NCI-H2227 (cell line): Measurements from ENCODE around the gene ATP1B2.
"Not testable (repeated sequence)": the region's sequence is repeated elsewhere in the genome, so short reads cannot be mapped to it uniquely, and the experiment has no call there.

Experiments used
- DNase-seq: peaks from one replicate; lab custom pipeline; 2025; ENCODE audit not compliant: unreplicated experiment; lab: John Stamatoyannopoulos, UW

The ATP1B2 gene

DNA sequence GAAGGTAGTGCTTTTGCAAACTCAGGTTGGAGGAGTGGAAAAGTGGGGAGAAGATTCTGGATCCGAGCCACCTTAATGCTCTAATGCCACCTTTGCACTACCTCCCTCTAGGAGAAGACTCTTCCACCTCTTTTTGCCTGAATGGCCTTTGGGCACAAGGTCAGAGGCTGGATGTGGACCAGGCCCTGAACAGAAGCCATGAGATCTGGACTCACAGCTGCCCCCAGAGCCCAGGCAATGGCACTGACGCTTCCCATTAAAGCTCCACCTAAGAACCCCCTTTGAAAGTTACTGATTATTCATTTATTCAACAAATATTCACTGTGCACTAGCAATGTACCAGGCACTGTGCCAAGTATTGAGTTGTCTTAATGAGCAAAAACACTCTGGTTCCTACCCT, 17.6 kb upstream of the ATP1B2 start:
- DNase-seq = no peak

- DNase-seq = peak; percentile 39
These were observed 16.3 kb upstream of the ATP1B2 start for GRCh38 chr17:7634384-7634783.

DNA sequence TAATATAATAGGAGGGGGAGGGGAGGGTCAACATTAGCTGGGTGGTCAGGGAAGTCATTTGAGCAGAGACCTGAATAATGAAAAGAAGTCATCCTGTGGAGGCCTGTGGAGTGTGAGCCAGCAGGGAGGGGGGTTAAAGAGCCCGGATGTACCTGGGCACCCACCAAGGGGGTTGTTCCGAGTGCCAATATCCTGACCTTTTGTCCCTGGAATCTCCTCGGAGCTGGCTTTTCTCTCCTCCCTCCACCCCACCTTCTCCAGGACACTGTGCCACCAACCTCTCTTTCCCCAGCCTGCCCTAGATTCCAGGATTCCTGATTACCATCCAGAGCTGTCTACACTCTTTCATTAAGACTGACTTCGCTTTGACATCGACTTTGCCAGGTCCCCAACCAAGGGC, 14.6 kb upstream of the ATP1B2 start:
- no peak for DNase-seq

GRCh38 chr17:7640783-7641182, 9.9 kb upstream of the ATP1B2 start:
- DNase-seq = no peak

GRCh38 chr17:7641635-7642034, 9.1 kb upstream of the ATP1B2 start:
- not testable (repeated sequence) for DNase-seq

DNA sequence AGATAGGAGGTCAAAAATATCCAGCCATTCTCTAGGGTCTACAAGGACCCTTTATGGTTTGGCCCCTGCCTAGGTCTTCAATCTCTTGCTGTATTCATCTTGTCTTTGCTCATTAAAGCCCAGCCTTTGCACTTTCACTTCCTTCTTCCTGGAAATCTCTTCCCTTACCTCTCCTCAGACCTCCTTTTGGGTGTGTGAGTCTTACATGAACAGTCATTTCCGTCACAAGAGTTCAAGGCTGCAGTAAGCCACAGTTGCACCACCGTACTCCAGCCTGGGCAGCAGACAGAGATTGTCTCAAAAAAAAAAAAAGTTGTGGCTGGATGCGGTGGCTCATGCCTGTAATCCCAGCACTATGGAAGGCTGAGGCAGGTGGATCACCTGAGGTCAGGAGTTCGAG, 6.0 kb upstream of the ATP1B2 start:
- DNase-seq = no peak

DNA sequence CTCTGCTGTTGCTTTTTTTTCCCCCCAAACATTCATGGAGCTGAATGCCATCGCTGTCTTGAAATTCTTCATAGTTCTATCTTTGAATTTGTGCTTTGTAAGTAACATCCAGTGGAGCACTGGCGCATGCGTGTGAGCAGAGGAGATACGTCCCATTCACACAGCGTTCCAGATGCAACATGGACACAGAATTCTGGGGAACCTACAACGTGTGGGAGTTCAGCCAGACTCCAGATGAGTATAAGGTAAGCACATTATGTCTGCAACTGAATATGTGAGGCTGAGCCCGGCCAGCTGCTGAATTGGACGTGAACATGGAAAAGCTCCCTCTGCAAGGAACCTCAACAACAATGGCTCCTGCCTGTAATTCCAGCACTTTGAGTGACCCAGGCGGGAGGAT, 4.3 kb upstream of the ATP1B2 start:
- no peak for DNase-seq

DNA sequence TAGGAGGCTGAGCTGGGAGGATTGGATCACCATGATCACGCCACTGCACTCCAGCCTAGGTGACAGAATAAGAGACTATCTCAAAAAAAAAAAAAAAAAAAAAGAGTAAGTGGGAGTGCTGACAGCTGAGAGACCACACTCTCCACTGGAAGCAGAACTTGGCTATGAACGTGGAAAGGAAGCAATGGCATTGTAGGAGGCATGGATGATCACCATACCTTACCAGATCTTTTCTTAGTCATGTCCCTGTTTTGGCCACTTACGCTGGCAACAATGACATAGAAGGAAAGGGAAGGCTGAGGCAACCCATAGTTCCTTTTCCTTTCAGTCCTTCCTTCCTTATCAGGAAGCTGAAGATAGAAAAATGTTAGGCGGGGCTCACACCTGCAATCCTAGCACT, 3.7 kb upstream of the ATP1B2 start:
- no peak for DNase-seq

GRCh38 chr17:7651097-7651664, 455 bp downstream of the ATP1B2 start:
- DNase-seq = no peak

- DNase-seq = peak; percentile 75
These were observed 1.1 kb downstream of the ATP1B2 start for GRCh38 chr17:7651665-7652387.

GRCh38 chr17:7652388-7653356, 1.9 kb downstream of the ATP1B2 start:
- DNase-seq = no peak

- peak; percentile 22 for DNase-seq
These were observed 4.3 kb downstream of the ATP1B2 start for GRCh38 chr17:7654832-7655540.

GRCh38 chr17:7655541-7655840, 4.8 kb downstream of the ATP1B2 start:
- DNase-seq = no peak

- peak; percentile 36 for DNase-seq
These were observed 6.4 kb downstream of the ATP1B2 start for GRCh38 chr17:7656958-7657609.

DNA sequence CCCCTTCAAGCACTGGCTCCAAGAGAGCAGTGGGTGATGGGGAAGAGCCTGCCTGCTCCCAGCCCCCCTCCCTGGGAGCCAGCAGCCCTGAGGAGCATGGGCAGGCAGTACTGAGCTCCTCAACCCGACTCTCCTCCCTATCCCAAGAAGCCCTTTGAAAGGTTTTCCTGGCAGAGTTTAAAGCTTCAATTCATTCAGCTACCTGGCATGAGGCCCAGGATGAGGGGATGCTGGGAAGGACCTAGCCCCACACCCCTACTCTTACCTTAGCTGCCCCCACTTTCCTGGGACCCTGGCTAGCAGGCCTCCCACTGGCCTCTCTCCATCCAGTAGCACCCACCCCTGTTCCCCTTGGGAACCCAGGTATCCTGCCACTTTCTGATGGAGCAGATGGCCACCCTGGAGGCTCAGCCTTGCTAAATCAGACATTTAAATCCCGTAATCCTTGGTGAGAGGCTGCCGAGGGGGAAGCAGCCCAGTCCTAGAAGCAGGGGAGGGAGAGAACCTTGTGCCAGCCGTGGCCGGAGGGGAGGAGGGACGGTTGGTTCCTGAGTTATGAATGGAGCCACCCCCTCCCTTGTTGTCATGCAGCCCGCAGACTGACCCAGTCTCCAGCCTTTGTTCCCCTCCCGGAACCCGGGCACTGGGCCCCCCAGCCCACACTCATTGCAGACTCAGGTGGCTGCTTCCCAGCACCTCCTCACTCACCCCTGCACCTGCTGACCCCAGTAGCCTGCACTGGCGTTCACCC, 17.1 kb downstream of the ATP1B2 start:
- DNase-seq = peak; percentile 7

- DNase-seq = no peak
These were observed 17.8 kb downstream of the ATP1B2 start for GRCh38 chr17:7668482-7668881.

DNA sequence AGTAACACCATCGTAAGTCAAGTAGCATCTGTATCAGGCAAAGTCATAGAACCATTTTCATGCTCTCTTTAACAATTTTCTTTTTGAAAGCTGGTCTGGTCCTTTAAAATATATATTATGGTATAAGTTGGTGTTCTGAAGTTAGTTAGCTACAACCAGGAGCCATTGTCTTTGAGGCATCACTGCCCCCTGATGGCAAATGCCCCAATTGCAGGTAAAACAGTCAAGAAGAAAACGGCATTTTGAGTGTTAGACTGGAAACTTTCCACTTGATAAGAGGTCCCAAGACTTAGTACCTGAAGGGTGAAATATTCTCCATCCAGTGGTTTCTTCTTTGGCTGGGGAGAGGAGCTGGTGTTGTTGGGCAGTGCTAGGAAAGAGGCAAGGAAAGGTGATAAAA, 22.5 kb downstream of the ATP1B2 start:
- peak; percentile 14 for DNase-seq

GRCh38 chr17:7674934-7675333, 24.2 kb downstream of the ATP1B2 start:
- DNase-seq = no peak

DNA sequence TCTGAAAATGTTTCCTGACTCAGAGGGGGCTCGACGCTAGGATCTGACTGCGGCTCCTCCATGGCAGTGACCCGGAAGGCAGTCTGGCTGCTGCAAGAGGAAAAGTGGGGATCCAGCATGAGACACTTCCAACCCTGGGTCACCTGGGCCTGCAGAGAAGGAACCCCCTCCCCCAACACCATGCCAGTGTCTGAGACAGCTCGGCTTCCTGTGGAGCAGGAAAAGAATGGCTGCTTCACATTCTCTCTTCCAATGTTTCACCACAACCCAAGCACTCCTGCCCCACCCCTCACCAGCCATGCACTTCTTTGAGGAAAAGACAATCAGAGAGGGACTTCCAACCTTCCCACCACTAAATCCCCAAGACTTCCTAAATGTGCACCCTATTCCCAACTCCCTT, 25.8 kb downstream of the ATP1B2 start:
- no peak for DNase-seq

- no peak for DNase-seq
These were observed 26.8 kb downstream of the ATP1B2 start for GRCh38 chr17:7677388-7678067.
